WTC11 (cell line): ENCODE data around the gene CRYBG3. TPM values are rescaled to one million over a fixed set of nuclear protein-coding genes. Genes with fewer than 3 reads are reported as not detected.
"Not testable (repeated sequence)": the region's sequence is repeated elsewhere in the genome, so short reads cannot be mapped to it uniquely, and the experiment has no call there.

Experiments
- ATAC-seq: fragments of 200-7000 bp; cut with Tn5 transposase; 2 replicates; pipeline ENCODE4 v1.10.0; 2021; ENCODE audit warnings: mild to moderate bottlenecking, moderate library complexity
- CTCF ChIA-PET: fragments of 300-600 bp; sonication (Branson Sonifier 250); formaldehyde crosslinking; loops from one replicate; lab custom pipeline; 2021; ENCODE audit warnings: antibody characterized with exemption; lab: Charles Lee
- POLR2A ChIA-PET: fragments of 350-600 bp; sonication (Branson Sonifier 250); formaldehyde crosslinking; loops from one replicate; lab custom pipeline; 2021; ENCODE audit warnings: antibody characterized with exemption; lab: Charles Lee
- DNase-seq: peaks from one replicate; pipeline ENCODE4 v3.0.0; 2021; ENCODE audit warnings: low spot score
- H3K27ac Mint-ChIP-seq: 2 replicates; pipeline ENCODE4 v1.8.0; 2021; ENCODE audit warnings: mixed read lengths
- H3K27me3 Mint-ChIP-seq: 2 replicates; pipeline ENCODE4 v1.8.0; 2021; ENCODE audit warnings: low read depth, mild to moderate bottlenecking, moderate library complexity, mixed read lengths
- H3K36me3 Mint-ChIP-seq: 2 replicates; pipeline ENCODE4 v1.8.0; 2021; ENCODE audit warnings: mixed read lengths
- H3K4me1 Mint-ChIP-seq: 2 replicates; pipeline ENCODE4 v1.8.0; 2022; ENCODE audit warnings: mixed read lengths
- H3K4me3 Mint-ChIP-seq: 2 replicates; pipeline ENCODE4 v1.8.0; 2021; ENCODE audit warnings: mild to moderate bottlenecking, moderate library complexity, mixed read lengths
- H3K9me3 Mint-ChIP-seq: 2 replicates; pipeline ENCODE4 v1.8.0; 2021; ENCODE audit warnings: mixed read lengths
- FOXK1 ChIP-seq: sonication (generic); formaldehyde crosslinking; IDR thresholded peaks from 2 replicates; pipeline ENCODE4 v1.8.0; 2022; ENCODE audit warnings: mild to moderate bottlenecking, moderate library complexity, missing genetic modification reagents
- KAT7 ChIP-seq: sonication (generic); formaldehyde crosslinking; IDR thresholded peaks from 2 replicates; pipeline ENCODE4 v1.8.1; 2023; ENCODE audit warnings: missing genetic modification reagents, mild to moderate bottlenecking, borderline replicate concordance
- MYBL2 ChIP-seq: sonication (generic); formaldehyde crosslinking; IDR thresholded peaks from 2 replicates; pipeline ENCODE4 v1.8.1; 2023; ENCODE audit warnings: mild to moderate bottlenecking, moderate library complexity, missing genetic modification reagents
- NR2C2 ChIP-seq: sonication (generic); formaldehyde crosslinking; IDR thresholded peaks from 2 replicates; pipeline ENCODE4 v1.8.0; 2022; ENCODE audit warnings: mild to moderate bottlenecking, missing genetic modification reagents
- NR3C1 ChIP-seq: sonication (generic); formaldehyde crosslinking; conservative IDR thresholded peaks from 2 replicates; pipeline ENCODE4 v1.8.1; 2023; ENCODE audit warnings: low read depth, mild to moderate bottlenecking, missing genetic modification reagents
- RELA ChIP-seq: sonication (generic); formaldehyde crosslinking; IDR thresholded peaks from 2 replicates; pipeline ENCODE4 v1.8.1; 2022; ENCODE audit warnings: missing genetic modification reagents, mild to moderate bottlenecking, borderline replicate concordance
- SP1 ChIP-seq: sonication (generic); formaldehyde crosslinking; conservative IDR thresholded peaks from 2 replicates; pipeline ENCODE4 v1.8.1; 2022; ENCODE audit warnings: missing genetic modification reagents
- ZBTB21 ChIP-seq: sonication (generic); formaldehyde crosslinking; IDR thresholded peaks from 2 replicates; pipeline ENCODE4 v1.8.1; 2023; ENCODE audit warnings: mild to moderate bottlenecking, missing genetic modification reagents, borderline replicate concordance
- ZNF219 ChIP-seq: sonication (generic); formaldehyde crosslinking; IDR thresholded peaks from 2 replicates; pipeline ENCODE4 v1.8.0; 2023; ENCODE audit warnings: missing genetic modification reagents, mild to moderate bottlenecking, borderline replicate concordance
- ZNF263 ChIP-seq: sonication (generic); formaldehyde crosslinking; IDR thresholded peaks from 2 replicates; pipeline ENCODE4 v1.8.1; 2022; ENCODE audit warnings: low read depth, mild to moderate bottlenecking, moderate library complexity, missing genetic modification reagents
- total RNA-seq: library from RNA; stranded (reverse); gene quantifications from 3 replicates; pipeline ENCODE4 v1.2.3, GENCODE V29; 2021
- TF ChIP-seq, protein P1 (sequence below): fragments of 200-600 bp; IDR thresholded peaks from 2 replicates; pipeline ENCODE4 v1.8.0; 2022; ENCODE audit warnings: antibody characterized with exemption
- TF ChIP-seq, protein P2 (sequence below): fragments of 250-450 bp; sonication (Bioruptor Pico); IDR thresholded peaks from 2 replicates; pipeline ENCODE4 v1.9.0; 2021; ENCODE audit warnings: moderate library complexity, mild to moderate bottlenecking, inconsistent platforms, borderline replicate concordance
- TF ChIP-seq, protein P3 (sequence below): sonication (generic); formaldehyde crosslinking; conservative IDR thresholded peaks from 2 replicates; pipeline ENCODE4 v1.8.1; 2023; ENCODE audit warnings: mild to moderate bottlenecking, low read depth, missing genetic modification reagents, moderate library complexity
- TF ChIP-seq, protein P4 (sequence below): fragments of 250-450 bp; sonication (Bioruptor Pico); IDR thresholded peaks from 2 replicates; pipeline ENCODE4 v1.9.0; 2021; ENCODE audit warnings: mild to moderate bottlenecking
- TF ChIP-seq, protein P5 (sequence below): sonication (generic); formaldehyde crosslinking; IDR thresholded peaks from 2 replicates; pipeline ENCODE4 v1.8.0; 2023; ENCODE audit warnings: missing genetic modification reagents
- TF ChIP-seq, protein P6 (sequence below): fragments of 250-450 bp; sonication (Bioruptor Pico); IDR thresholded peaks from 2 replicates; pipeline ENCODE4 v2.1.2; 2022; ENCODE audit warnings: mild to moderate bottlenecking, moderate library complexity

Gene CRYBG3
- total RNA-seq, 1 experiment from 2014 or later = 13.6 TPM

DNA sequence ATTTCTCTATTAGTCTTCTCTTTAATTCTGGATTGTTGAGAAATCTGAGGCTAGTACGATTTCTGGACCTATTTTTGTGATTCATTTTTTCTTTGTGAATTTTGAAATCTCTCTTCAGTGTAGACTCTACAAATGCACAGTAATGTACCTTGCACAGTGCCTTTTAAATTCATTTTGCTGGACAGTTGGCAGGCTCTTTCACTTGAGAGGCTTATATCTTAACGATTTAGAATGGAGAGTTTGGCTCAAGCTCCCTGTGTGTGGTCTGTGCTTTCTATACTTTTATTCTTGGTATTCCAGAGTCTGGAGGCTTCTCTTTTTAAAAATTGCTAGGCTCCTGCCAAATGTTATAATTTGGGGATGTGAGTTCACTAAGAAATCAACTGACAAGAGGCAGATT, 8.8 kb downstream of the CRYBG3 start (continued):
- TF ChIP-seq, protein P1, sequence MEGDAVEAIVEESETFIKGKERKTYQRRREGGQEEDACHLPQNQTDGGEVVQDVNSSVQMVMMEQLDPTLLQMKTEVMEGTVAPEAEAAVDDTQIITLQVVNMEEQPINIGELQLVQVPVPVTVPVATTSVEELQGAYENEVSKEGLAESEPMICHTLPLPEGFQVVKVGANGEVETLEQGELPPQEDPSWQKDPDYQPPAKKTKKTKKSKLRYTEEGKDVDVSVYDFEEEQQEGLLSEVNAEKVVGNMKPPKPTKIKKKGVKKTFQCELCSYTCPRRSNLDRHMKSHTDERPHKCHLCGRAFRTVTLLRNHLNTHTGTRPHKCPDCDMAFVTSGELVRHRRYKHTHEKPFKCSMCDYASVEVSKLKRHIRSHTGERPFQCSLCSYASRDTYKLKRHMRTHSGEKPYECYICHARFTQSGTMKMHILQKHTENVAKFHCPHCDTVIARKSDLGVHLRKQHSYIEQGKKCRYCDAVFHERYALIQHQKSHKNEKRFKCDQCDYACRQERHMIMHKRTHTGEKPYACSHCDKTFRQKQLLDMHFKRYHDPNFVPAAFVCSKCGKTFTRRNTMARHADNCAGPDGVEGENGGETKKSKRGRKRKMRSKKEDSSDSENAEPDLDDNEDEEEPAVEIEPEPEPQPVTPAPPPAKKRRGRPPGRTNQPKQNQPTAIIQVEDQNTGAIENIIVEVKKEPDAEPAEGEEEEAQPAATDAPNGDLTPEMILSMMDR = no peak

DNA sequence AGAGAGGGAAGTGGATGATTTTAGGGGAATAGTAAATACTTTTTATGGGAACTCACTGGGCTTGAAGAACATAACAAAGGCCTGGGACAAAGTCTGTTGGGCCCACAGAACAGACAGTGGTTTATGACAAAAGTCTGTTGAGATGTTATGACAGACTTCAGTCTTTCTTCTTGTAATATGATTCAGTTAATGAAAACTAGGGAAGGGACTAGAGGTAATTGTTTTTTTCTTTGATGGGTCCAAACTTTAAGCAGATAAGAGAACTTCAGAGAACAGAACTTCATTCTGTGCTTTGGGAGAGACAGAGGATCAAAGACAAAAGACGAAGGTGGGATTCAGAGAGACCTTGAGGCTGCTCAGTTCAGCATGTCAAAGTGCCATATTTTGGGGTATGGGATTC, 9.3 kb downstream of the CRYBG3 start:
- Mint-ChIP-seq H3K9me3 (peaks cover 10% of the 10 kb centered on the region), H3K4me1 (peaks cover 11% of the 10 kb centered on the region), H3K27ac (no peak overlapping the region), H3K27me3 (no peaks in the 10 kb centered on the region), H3K4me3 (no peak overlapping the region), H3K36me3 (peaks cover 11% of the 10 kb centered on the region)
- TF ChIP-seq, protein P2, sequence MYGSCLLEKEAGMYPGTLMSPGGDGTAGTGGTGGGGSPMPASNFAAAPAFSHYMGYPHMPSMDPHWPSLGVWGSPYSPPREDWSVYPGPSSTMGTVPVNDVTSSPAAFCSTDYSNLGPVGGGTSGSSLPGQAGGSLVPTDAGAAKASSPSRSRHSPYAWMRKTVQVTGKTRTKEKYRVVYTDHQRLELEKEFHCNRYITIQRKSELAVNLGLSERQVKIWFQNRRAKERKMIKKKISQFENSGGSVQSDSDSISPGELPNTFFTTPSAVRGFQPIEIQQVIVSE (CRISPR knock-in tag) = no peak
- TF ChIP-seq, protein P3, sequence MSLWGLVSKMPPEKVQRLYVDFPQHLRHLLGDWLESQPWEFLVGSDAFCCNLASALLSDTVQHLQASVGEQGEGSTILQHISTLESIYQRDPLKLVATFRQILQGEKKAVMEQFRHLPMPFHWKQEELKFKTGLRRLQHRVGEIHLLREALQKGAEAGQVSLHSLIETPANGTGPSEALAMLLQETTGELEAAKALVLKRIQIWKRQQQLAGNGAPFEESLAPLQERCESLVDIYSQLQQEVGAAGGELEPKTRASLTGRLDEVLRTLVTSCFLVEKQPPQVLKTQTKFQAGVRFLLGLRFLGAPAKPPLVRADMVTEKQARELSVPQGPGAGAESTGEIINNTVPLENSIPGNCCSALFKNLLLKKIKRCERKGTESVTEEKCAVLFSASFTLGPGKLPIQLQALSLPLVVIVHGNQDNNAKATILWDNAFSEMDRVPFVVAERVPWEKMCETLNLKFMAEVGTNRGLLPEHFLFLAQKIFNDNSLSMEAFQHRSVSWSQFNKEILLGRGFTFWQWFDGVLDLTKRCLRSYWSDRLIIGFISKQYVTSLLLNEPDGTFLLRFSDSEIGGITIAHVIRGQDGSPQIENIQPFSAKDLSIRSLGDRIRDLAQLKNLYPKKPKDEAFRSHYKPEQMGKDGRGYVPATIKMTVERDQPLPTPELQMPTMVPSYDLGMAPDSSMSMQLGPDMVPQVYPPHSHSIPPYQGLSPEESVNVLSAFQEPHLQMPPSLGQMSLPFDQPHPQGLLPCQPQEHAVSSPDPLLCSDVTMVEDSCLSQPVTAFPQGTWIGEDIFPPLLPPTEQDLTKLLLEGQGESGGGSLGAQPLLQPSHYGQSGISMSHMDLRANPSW = no peak
- TF ChIP-seq MYBL2 (CRISPR knock-in tag) (no peak), NR3C1 (no peak), SP1 (CRISPR knock-in tag) (no peak), RELA (CRISPR knock-in tag) (no peak), ZBTB21 (CRISPR knock-in tag) (no peak), NR2C2 (CRISPR knock-in tag) (no peak), ZNF263 (CRISPR knock-in tag) (no peak), KAT7 (no peak), FOXK1 (no peak), ZNF219 (CRISPR knock-in tag) (no peak)
- TF ChIP-seq, protein P4, sequence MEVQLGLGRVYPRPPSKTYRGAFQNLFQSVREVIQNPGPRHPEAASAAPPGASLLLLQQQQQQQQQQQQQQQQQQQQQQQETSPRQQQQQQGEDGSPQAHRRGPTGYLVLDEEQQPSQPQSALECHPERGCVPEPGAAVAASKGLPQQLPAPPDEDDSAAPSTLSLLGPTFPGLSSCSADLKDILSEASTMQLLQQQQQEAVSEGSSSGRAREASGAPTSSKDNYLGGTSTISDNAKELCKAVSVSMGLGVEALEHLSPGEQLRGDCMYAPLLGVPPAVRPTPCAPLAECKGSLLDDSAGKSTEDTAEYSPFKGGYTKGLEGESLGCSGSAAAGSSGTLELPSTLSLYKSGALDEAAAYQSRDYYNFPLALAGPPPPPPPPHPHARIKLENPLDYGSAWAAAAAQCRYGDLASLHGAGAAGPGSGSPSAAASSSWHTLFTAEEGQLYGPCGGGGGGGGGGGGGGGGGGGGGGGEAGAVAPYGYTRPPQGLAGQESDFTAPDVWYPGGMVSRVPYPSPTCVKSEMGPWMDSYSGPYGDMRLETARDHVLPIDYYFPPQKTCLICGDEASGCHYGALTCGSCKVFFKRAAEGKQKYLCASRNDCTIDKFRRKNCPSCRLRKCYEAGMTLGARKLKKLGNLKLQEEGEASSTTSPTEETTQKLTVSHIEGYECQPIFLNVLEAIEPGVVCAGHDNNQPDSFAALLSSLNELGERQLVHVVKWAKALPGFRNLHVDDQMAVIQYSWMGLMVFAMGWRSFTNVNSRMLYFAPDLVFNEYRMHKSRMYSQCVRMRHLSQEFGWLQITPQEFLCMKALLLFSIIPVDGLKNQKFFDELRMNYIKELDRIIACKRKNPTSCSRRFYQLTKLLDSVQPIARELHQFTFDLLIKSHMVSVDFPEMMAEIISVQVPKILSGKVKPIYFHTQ (CRISPR knock-in tag) = no peak
- TF ChIP-seq, protein P5, sequence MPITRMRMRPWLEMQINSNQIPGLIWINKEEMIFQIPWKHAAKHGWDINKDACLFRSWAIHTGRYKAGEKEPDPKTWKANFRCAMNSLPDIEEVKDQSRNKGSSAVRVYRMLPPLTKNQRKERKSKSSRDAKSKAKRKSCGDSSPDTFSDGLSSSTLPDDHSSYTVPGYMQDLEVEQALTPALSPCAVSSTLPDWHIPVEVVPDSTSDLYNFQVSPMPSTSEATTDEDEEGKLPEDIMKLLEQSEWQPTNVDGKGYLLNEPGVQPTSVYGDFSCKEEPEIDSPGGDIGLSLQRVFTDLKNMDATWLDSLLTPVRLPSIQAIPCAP = no peak
- TF ChIP-seq, protein P6, sequence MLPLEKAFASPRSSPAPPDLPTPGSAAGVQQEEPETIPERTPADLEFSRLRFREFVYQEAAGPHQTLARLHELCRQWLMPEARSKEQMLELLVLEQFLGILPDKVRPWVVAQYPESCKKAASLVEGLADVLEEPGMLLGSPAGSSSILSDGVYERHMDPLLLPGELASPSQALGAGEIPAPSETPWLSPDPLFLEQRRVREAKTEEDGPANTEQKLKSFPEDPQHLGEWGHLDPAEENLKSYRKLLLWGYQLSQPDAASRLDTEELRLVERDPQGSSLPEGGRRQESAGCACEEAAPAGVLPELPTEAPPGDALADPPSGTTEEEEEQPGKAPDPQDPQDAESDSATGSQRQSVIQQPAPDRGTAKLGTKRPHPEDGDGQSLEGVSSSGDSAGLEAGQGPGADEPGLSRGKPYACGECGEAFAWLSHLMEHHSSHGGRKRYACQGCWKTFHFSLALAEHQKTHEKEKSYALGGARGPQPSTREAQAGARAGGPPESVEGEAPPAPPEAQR (CRISPR knock-in tag) = no peak
- DNase-seq = no peak
- POLR2A ChIA-PET = interaction anchor here (1.1 kb wide), 1 partner anchor 8 kb away, joined by 3 read pairs; no protein-coding TSS in a partner anchor
- no peak for ATAC-seq
- CTCF ChIA-PET = interaction anchor here (1.3 kb wide), 1 partner anchor 10 kb away, joined by 6 read pairs; the partner anchor contains the start of gene CRYBG3

DNA sequence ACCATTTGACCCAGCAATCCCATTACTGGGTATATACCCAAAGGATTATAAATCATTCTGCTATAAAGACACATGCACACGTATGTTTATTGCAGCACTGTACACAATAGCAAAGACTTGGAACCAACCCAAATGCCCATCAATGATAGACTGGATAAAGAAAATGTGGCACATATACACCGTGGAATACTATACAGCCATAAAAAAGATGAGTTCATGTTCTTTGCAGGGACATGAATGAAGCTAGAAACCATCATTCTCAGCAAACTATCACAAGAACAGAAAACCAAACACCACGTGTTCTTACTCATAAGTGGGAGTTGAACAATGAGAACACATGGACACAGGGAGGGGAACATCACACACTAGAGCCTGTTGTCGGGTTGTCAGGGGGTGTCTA, 11.4 kb downstream of the CRYBG3 start:
- H3K4me1 Mint-ChIP-seq = peaks cover 15% of the 10 kb centered on the region
- DNase-seq, H3K4me3 Mint-ChIP-seq, H3K27ac Mint-ChIP-seq, H3K9me3 Mint-ChIP-seq, ATAC-seq, CTCF ChIA-PET, H3K27me3 Mint-ChIP-seq, POLR2A ChIA-PET: not testable (repeated sequence)
- peaks cover 11% of the 10 kb centered on the region for H3K36me3 Mint-ChIP-seq
